Vagina (tissue), 2 donors: ENCODE measurements around the gene AMBN.

Experiments
- CTCF ChIP-seq, 3 experiments: fragments of 450-650 bp in 2 of 3; fragments of 200-600 bp in 1 of 3; sonication (generic) in 1 of 3; IDR thresholded peaks; one replicate each; pipeline ENCODE4 v1.5.1; 2017 to 2019; ENCODE audit warnings: antibody characterized with exemption in 3 of 3, mild to moderate bottlenecking in 2 of 3, moderate library complexity in 2 of 3
- POLR2A ChIP-seq, 2 donors: fragments of 450-650 bp; IDR thresholded peaks; one replicate each; pipeline ENCODE4 v1.6.1; 2017; ENCODE audit warnings: antibody characterized with exemption in 2 of 2, mild to moderate bottlenecking in 2 of 2, moderate library complexity in 2 of 2

- TF ChIP-seq CTCF (IDR thresholded peaks at IDR 0.05) (no peak), POLR2A (IDR thresholded peaks at IDR 0.05) (no peak)
These were observed 7.9 kb upstream of the AMBN start for GRCh38 chr4:70583952-70584834.
